HepG2 (cell line): ENCODE data around the gene GRM1. TPM values are rescaled to one million over a fixed set of nuclear protein-coding genes. Genes with fewer than 3 reads are reported as not detected.

Experiments
- ATAC-seq: fragments of 200-7000 bp; cut with Tn5 transposase; 3 replicates; pipeline ENCODE4 v1.9.1; 2020; ENCODE audit warnings: mild to moderate bottlenecking, moderate library complexity
- BruUV-seq: library from RNA; stranded (reverse); fragments of 400-500 nt; replicated peaks from 2 replicates; lab custom pipeline; 2021; lab: Mats Ljungman, UMichigan
- CTCF ChIA-PET: fragments of 300-600 bp; formaldehyde crosslinking; extraction: SDS; loops from one replicate; lab custom pipeline; 2021; ENCODE audit warnings: low total read pairs, inconsistent platforms, low intra/inter-chr PET ratio; lab: Yijun Ruan, JAX
- POLR2A ChIA-PET: fragments of 350-600 bp; sonication (Branson Sonifier 250); formaldehyde crosslinking; loops from one replicate; lab custom pipeline; 2020; ENCODE audit warnings: antibody characterized with exemption, inconsistent platforms; lab: Yijun Ruan, JAX
- DNase-seq: peaks from one replicate; pipeline ENCODE4 v3.0.0-alpha.2; 2015; ENCODE audit warnings: low spot score
- FAIRE-seq: peaks from 3 replicates; lab custom pipeline; 2011; peaks lifted over from hg19 to GRCh38; lab: Jason Lieb, UNC
- H2AFZ ChIP-seq: one replicate; pipeline ENCODE4 v1.6.1; 2011; ENCODE audit warnings: low read length, inconsistent platforms
- H3K27ac ChIP-seq: fragments of 300-600 bp; 3 replicates; pipeline ENCODE4 v1.8.0; 2011; ENCODE audit warnings: mixed run types, mild to moderate bottlenecking, mixed read lengths, low read length, inconsistent platforms; ENCODE audit not compliant: insufficient read depth; ENCODE audit errors: extremely low read length
- H3K27me3 ChIP-seq, 2 experiments: fragments of 200-600 bp in 1 of 2; 2 replicates in 1 of 2; 3 replicates in 1 of 2; pipeline versions ENCODE4 v1.6.0 to v1.8.0; 2011; ENCODE audit warnings: low read length in 2 of 2, mild to moderate bottlenecking in 2 of 2, moderate library complexity in 2 of 2, inconsistent platforms in 1 of 2; ENCODE audit not compliant: insufficient read depth in 2 of 2, control insufficient read depth in 1 of 2
- H3K36me3 ChIP-seq, 2 experiments: fragments of 200-600 bp in 1 of 2; replicated peaks in 1 of 2; 2 replicates in 1 of 2; 3 replicates in 1 of 2; pipeline versions ENCODE4 v1.5.1 to v1.8.0; 2011; ENCODE audit warnings: low read length in 2 of 2, inconsistent platforms in 1 of 2; ENCODE audit not compliant: insufficient read depth in 2 of 2, control insufficient read depth in 1 of 2
- H3K4me1 ChIP-seq: 2 replicates; pipeline ENCODE4 v1.5.1; 2012; ENCODE audit warnings: low read length, inconsistent platforms; ENCODE audit not compliant: insufficient read depth
- H3K4me2 ChIP-seq: 2 replicates; pipeline ENCODE4 v1.6.0; 2011; ENCODE audit warnings: low read depth, low read length, inconsistent platforms
- H3K4me3 ChIP-seq, 3 experiments: fragments of 200-600 bp in 1 of 3; sonication (generic), shearing (Covaris generic) in 1 of 3; replicated peaks in 1 of 3; 2 replicates each; pipeline ENCODE4 v1.5.1; 2011 to 2016; ENCODE audit warnings: low read length in 3 of 3, inconsistent platforms in 2 of 3, low read depth in 2 of 3, mild to moderate bottlenecking in 2 of 3, control low read depth in 1 of 3, mixed read lengths in 1 of 3; ENCODE audit not compliant: insufficient read depth in 1 of 3
- H3K79me2 ChIP-seq: one replicate; pipeline ENCODE4 v1.6.1; 2011; ENCODE audit warnings: low read length, inconsistent platforms; ENCODE audit not compliant: insufficient read depth
- H3K9ac ChIP-seq: 2 replicates; pipeline ENCODE4 v1.6.0; 2011; ENCODE audit warnings: mild to moderate bottlenecking, low read depth, low read length, inconsistent platforms; ENCODE audit not compliant: insufficient read depth
- H3K9me3 ChIP-seq: 2 replicates; pipeline ENCODE4 v1.5.1; 2012; ENCODE audit warnings: mild to moderate bottlenecking, low read length
- H4K20me1 ChIP-seq: 2 replicates; pipeline ENCODE4 v1.6.0; 2011; ENCODE audit warnings: inconsistent platforms, mild to moderate bottlenecking, low read length, moderate library complexity; ENCODE audit not compliant: insufficient read depth
- BRF2 ChIP-seq: sonication (generic); formaldehyde crosslinking; IDR thresholded peaks from 2 replicates; pipeline ENCODE4 v1.8.1; 2022; ENCODE audit warnings: mild to moderate bottlenecking, missing genetic modification reagents
- CBX1 ChIP-seq: IDR thresholded peaks from one replicate; pipeline ENCODE4 v1.6.1; 2016; ENCODE audit warnings: antibody characterized with exemption, low read depth
- HIC2 ChIP-seq: sonication (generic); formaldehyde crosslinking; IDR thresholded peaks from 2 replicates; pipeline ENCODE4 v1.9.0; 2022; ENCODE audit warnings: low read depth, missing genetic modification reagents
- NCOA1 ChIP-seq: sonication (generic); formaldehyde crosslinking; IDR thresholded peaks from 2 replicates; pipeline ENCODE4 v1.9.0; 2021; ENCODE audit warnings: missing genetic modification reagents
- RBM39 ChIP-seq: fragments of 200-400 bp; formaldehyde crosslinking; IDR thresholded peaks from one replicate; pipeline ENCODE4 v1.6.1; 2018; ENCODE audit warnings: antibody characterized with exemption, mild to moderate bottlenecking, low read depth, low read length; ENCODE audit not compliant: poor library complexity, severe bottlenecking
- SAFB2 ChIP-seq: sonication (generic); formaldehyde crosslinking; IDR thresholded peaks from 2 replicates; pipeline ENCODE4 v1.5.1; 2020; ENCODE audit warnings: missing genetic modification reagents, low read depth, mild to moderate bottlenecking, borderline replicate concordance
- SALL1 ChIP-seq: sonication (generic); formaldehyde crosslinking; IDR thresholded peaks from 2 replicates; pipeline ENCODE4 v1.8.0; 2022; ENCODE audit warnings: mild to moderate bottlenecking, missing genetic modification reagents
- TBP ChIP-seq: sonication (generic); formaldehyde crosslinking; IDR thresholded peaks from 2 replicates; pipeline ENCODE4 v1.5.0; 2020; ENCODE audit warnings: missing genetic modification reagents
- TFE3 ChIP-seq: IDR thresholded peaks from 2 replicates; pipeline ENCODE4 v1.6.1; 2016
- ZFP36L1 ChIP-seq: sonication (generic); formaldehyde crosslinking; IDR thresholded peaks from 2 replicates; pipeline ENCODE4 v1.8.0; 2022; ENCODE audit warnings: mild to moderate bottlenecking, missing genetic modification reagents, moderate library complexity
- ZNF333 ChIP-seq: sonication (generic); formaldehyde crosslinking; IDR thresholded peaks from 2 replicates; pipeline ENCODE4 v1.4.0; 2020; ENCODE audit warnings: mild to moderate bottlenecking, missing genetic modification reagents, borderline replicate concordance
- ZNF639 ChIP-seq: conservative IDR thresholded peaks from 2 replicates; pipeline ENCODE4 v1.6.1; 2018; ENCODE audit warnings: missing genetic modification reagents
- WGBS: methylation state at CpG from one replicate; pipeline ENCODE4 v1.1.6; 2017; ENCODE audit warnings: low lambda C conversion rate; 5-methylcytosine and 5-hydroxymethylcytosine counted together
- in situ Hi-C: cut with HindIII; loops from 2 replicates; pipeline ENCODE4 v1.10.0; 2017; ENCODE audit warnings: low pct_unique_long_range_greater_than_20kb; ENCODE audit not compliant: extremely low pct_ligation_motif_present
- intact Hi-C: fragments of 100-400 bp; cut with micrococcal nuclease; formaldehyde crosslinking; loops from one replicate; pipeline ENCODE4 v1.10.0; 2022; ENCODE audit not compliant: unreplicated experiment
- polyA plus RNA-seq, 8 experiments: library from polyadenylated mRNA; depleted of rRNA in 3 of 8; stranded (reverse) in 7 of 8; unstranded in 1 of 8; fragments of >200 nt; fragmentation: Illumina TruSeq in 4 of 8; extraction: Trizol in 4 of 8; gene quantifications; 2 replicates each; pipeline versions ENCODE4 v1.2.1 to v1.2.3, GENCODE V29; 2011 to 2016; ENCODE audit warnings: low read depth in 4 of 8, missing spikeins in 1 of 8, mixed read lengths in 1 of 8; ENCODE audit not compliant: insufficient read depth in 1 of 8
- total RNA-seq, 5 experiments: library from RNA; depleted of rRNA; stranded (reverse); fragments of >200 nt; fragmentation: Illumina TruSeq; extraction: Trizol; gene quantifications; 2 replicates each; pipeline ENCODE4 v1.2.3, GENCODE V29; 2016; ENCODE audit warnings: low read depth in 1 of 5

GRM1 gene
- total and polyA plus RNA-seq, 2 of the 13 experiments (the other 11 are each of a cell fraction or from before 2014, with no cell fraction given): 0.09 TPM; not detected in 1

GRCh38 chr6:146456886-146457285 lies 428.0 kb downstream of the GRM1 start:
- no peaks in the 10 kb centered on the region for H3K36me3 ChIP-seq
- WGBS: 0% methylated on average over 1 of the region's 1 CpG
- no peak overlapping the region for H3K27ac ChIP-seq
- H3K4me2 ChIP-seq: no peak overlapping the region
- no peak overlapping the region for H3K9ac ChIP-seq
- ChIA-PET CTCF (no interaction called here), POLR2A (no interaction called here)
- no peaks in the 10 kb centered on the region for H3K27me3 ChIP-seq
- no peak overlapping the region for H2AFZ ChIP-seq
- intact Hi-C loops (no loop called here), in situ Hi-C loops (no loop called here)
- ATAC-seq (no peak), FAIRE-seq (no peak), DNase-seq (no peak)
- H4K20me1 ChIP-seq: no peaks in the 10 kb centered on the region
- no peaks in the 10 kb centered on the region for H3K79me2 ChIP-seq
- no TSS peak for BruUV-seq
- TF ChIP-seq ZNF639 (CRISPR knock-in tag) (no peak), ZFP36L1 (no peak), SAFB2 (CRISPR knock-in tag) (no peak), BRF2 (CRISPR knock-in tag) (no peak), HIC2 (CRISPR knock-in tag) (no peak), ZNF333 (CRISPR knock-in tag) (no peak), SALL1 (no peak), NCOA1 (CRISPR knock-in tag) (no peak), TFE3 (no peak), RBM39 (no peak), CBX1 (no peak), TBP (no peak)
- no peaks in the 10 kb centered on the region for H3K4me1 ChIP-seq
- H3K9me3 ChIP-seq: peaks cover 12% of the 10 kb centered on the region
- no peak overlapping the region for H3K4me3 ChIP-seq
